Keratinocyte (primary cell): ENCODE measurements around the gene GPR180. TPM values are rescaled to one million over a fixed set of nuclear protein-coding genes. Genes with fewer than 3 reads are reported as not detected.

Experiments used
- DNase-seq: peaks from one replicate; pipeline ENCODE4 v3.0.0-alpha.2; 2011; ENCODE audit warnings: low read depth, missing footprints, low spot score
- FAIRE-seq: peaks from 2 replicates; lab custom pipeline; 2011; peaks lifted over from hg19 to GRCh38; lab: Jason Lieb, UNC
- H2AFZ ChIP-seq: 2 replicates; pipeline ENCODE4 v1.6.0; 2012; ENCODE audit warnings: low read length, control low read depth, inconsistent platforms; ENCODE audit not compliant: control insufficient read depth
- H3K27ac ChIP-seq: 2 replicates; pipeline ENCODE4 v1.5.1; 2011; ENCODE audit warnings: low read length; ENCODE audit not compliant: control insufficient read depth, insufficient read depth
- H3K27me3 ChIP-seq: 3 replicates; pipeline ENCODE4 v1.6.0; 2011; ENCODE audit warnings: low read length; ENCODE audit not compliant: control insufficient read depth, insufficient read depth; ENCODE audit errors: extremely low read depth
- H3K36me3 ChIP-seq, 2 experiments: 2 replicates in 1 of 2; 3 replicates in 1 of 2; pipeline ENCODE4 v1.5.1; 2011; ENCODE audit warnings: low read length in 2 of 2, mild to moderate bottlenecking in 1 of 2; ENCODE audit not compliant: control insufficient read depth in 2 of 2, insufficient read depth in 2 of 2; ENCODE audit errors: extremely low read depth in 1 of 2
- H3K4me1 ChIP-seq: 3 replicates; pipeline ENCODE4 v1.5.1; 2011; ENCODE audit warnings: low read length; ENCODE audit not compliant: control insufficient read depth, insufficient read depth; ENCODE audit errors: extremely low read depth
- H3K4me2 ChIP-seq: 3 replicates; pipeline ENCODE4 v1.6.0; 2011; ENCODE audit warnings: low read depth, low read length; ENCODE audit not compliant: control insufficient read depth, insufficient read depth; ENCODE audit errors: extremely low read depth
- H3K4me3 ChIP-seq, 3 experiments: fragments of 200-600 bp in 1 of 3; sonication (generic) in 1 of 3; 2 replicates in 2 of 3; 3 replicates in 1 of 3; pipeline ENCODE4 v1.5.1; 2011 to 2016; ENCODE audit warnings: low read length in 3 of 3, mild to moderate bottlenecking in 3 of 3, control low read depth in 2 of 3, inconsistent platforms in 1 of 3, low read depth in 1 of 3, mixed read lengths in 1 of 3, mixed run types in 1 of 3, moderate library complexity in 1 of 3; ENCODE audit not compliant: control insufficient read depth in 2 of 3, insufficient read depth in 2 of 3; ENCODE audit errors: extremely low read depth in 1 of 3
- H3K79me2 ChIP-seq: 2 replicates; pipeline ENCODE4 v1.6.0; 2012; ENCODE audit warnings: low read length; ENCODE audit not compliant: control insufficient read depth, insufficient read depth
- H3K9ac ChIP-seq: 3 replicates; pipeline ENCODE4 v1.6.0; 2011; ENCODE audit warnings: low read length; ENCODE audit not compliant: control insufficient read depth, insufficient read depth; ENCODE audit errors: extremely low read depth
- H3K9me1 ChIP-seq: 3 replicates; pipeline ENCODE4 v1.6.0; 2011; ENCODE audit warnings: low read length; ENCODE audit not compliant: control insufficient read depth, insufficient read depth; ENCODE audit errors: extremely low read depth
- H3K9me3 ChIP-seq: 2 replicates; pipeline ENCODE4 v1.5.1; 2012; ENCODE audit warnings: low read depth, low read length; ENCODE audit not compliant: control insufficient read depth
- H4K20me1 ChIP-seq: 3 replicates; pipeline ENCODE4 v1.6.0; 2011; ENCODE audit warnings: low read length; ENCODE audit not compliant: control insufficient read depth, insufficient read depth; ENCODE audit errors: extremely low read depth
- EZH2 ChIP-seq: IDR thresholded peaks from one replicate; pipeline ENCODE4 v1.6.1; 2012; ENCODE audit warnings: inconsistent platforms, mild to moderate bottlenecking, low read length, moderate library complexity
- dilution Hi-C: fragments of 300-500 bp; cut with MboI; formaldehyde crosslinking; loops from one replicate; pipeline ENCODE4 v1.7.0; 2020; ENCODE audit warnings: low sequenced_read_pairs; ENCODE audit not compliant: extremely low pct_ligation_motif_present
- polyA plus RNA-seq, 5 experiments: library from polyadenylated mRNA; depleted of rRNA in 3 of 5; stranded (reverse) in 3 of 5; stranded (forward) in 1 of 5; unstranded in 1 of 5; fragments of >200 nt; gene quantifications; 1 replicate in 1 of 5; 2 replicates in 3 of 5; 3 replicates in 1 of 5; pipeline versions ENCODE4 v1.2.1 to v1.2.3, GENCODE V29; 2011 to 2012; ENCODE audit warnings: missing spikeins in 2 of 5, low read depth in 1 of 5, low replicate concordance in 1 of 5
- TF ChIP-seq, protein P1 (sequence below), 3 experiments: IDR thresholded peaks in 1 of 3; conservative IDR thresholded peaks in 1 of 3; optimal IDR thresholded peaks in 1 of 3; 2 replicates in 2 of 3; 3 replicates in 1 of 3; pipeline versions ENCODE3 to v1.5.1; 2011; ENCODE audit warnings: low read length in 3 of 3, mild to moderate bottlenecking in 3 of 3, moderate library complexity in 2 of 3, control low read depth in 1 of 3, inconsistent platforms in 1 of 3; ENCODE audit not compliant: insufficient read depth in 2 of 3; ENCODE audit errors: extremely low read depth in 1 of 3

Gene GPR180
- polyA plus RNA-seq, 1 donor (not counting 4 experiments of a cell fraction or from before 2014, with no cell fraction given), result 9.9 TPM

GRCh38 chr13:94617389-94618000, 15.8 kb downstream of the GPR180 start:
- Histone ChIP-seq H3K27ac (no peak overlapping the region), H3K4me2 (no peak overlapping the region), H3K9me3 (no peaks in the 10 kb centered on the region), H3K9me1 (no peaks in the 10 kb centered on the region), H3K36me3 (peaks cover 5 to 10% of the 10 kb centered on the region in 2 experiments), H3K4me1 (no peaks in the 10 kb centered on the region), H2AFZ (no peak overlapping the region), H3K27me3 (no peaks in the 10 kb centered on the region), H4K20me1 (no peaks in the 10 kb centered on the region), H3K4me3 (no peak overlapping the region), H3K9ac (no peak overlapping the region), H3K79me2 (peaks cover 2% of the 10 kb centered on the region)
- FAIRE-seq (no peak), DNase-seq (no peak)
- TF ChIP-seq, protein P1, sequence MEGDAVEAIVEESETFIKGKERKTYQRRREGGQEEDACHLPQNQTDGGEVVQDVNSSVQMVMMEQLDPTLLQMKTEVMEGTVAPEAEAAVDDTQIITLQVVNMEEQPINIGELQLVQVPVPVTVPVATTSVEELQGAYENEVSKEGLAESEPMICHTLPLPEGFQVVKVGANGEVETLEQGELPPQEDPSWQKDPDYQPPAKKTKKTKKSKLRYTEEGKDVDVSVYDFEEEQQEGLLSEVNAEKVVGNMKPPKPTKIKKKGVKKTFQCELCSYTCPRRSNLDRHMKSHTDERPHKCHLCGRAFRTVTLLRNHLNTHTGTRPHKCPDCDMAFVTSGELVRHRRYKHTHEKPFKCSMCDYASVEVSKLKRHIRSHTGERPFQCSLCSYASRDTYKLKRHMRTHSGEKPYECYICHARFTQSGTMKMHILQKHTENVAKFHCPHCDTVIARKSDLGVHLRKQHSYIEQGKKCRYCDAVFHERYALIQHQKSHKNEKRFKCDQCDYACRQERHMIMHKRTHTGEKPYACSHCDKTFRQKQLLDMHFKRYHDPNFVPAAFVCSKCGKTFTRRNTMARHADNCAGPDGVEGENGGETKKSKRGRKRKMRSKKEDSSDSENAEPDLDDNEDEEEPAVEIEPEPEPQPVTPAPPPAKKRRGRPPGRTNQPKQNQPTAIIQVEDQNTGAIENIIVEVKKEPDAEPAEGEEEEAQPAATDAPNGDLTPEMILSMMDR (optimal IDR thresholded peaks at IDR 0.05 in 1 of 3, IDR thresholded peaks at IDR 0.05 in 1 of 3, conservative IDR thresholded peaks at IDR 0.05 in 1 of 3; ENCODE audit: extremely low read depth in 1 of 3, insufficient read depth in 2 of 3, low read length in 3 of 3), result peak in 2 of 3 experiments; percentile 9 to 51
- TF ChIP-seq EZH2, result no peak
- dilution Hi-C loops, result no loop called here

DNA sequence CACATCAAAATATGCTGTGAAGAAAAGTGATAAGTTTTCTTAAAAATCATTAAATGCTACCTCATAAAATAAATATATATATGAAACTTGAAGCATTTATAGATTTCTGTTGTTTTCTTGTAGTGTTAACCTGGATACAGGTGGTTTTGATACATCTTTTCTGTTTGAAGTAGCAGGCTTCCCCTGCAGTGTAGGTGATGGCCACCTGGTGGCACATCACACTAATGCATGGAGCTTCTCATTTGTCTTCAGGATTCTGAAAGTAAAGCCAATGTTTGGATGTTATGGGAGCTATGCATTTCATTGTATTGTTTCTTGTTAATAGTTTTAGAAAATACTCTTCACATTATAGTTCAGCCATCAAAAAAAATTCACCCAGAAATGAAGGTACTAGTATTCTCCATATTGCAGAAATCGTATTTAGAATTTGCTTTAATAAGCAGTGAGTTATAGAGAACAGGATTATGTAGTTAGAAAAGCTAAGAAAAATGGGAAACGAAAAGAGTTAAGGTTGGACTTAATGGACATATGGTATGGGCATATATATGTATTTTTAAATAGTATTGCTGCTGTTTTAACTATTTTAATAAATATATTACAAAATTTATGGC, 18.7 kb downstream of the GPR180 start:
- dilution Hi-C loops, result no loop called here
- Histone ChIP-seq H3K9me1 (no peaks in the 10 kb centered on the region), H3K4me1 (no peaks in the 10 kb centered on the region), H3K4me2 (no peak overlapping the region), H3K9ac (no peak overlapping the region), H3K27ac (no peak overlapping the region), H3K36me3 (peaks cover 13 to 16% of the 10 kb centered on the region in 2 experiments), H3K4me3 (no peak overlapping the region), H3K9me3 (no peaks in the 10 kb centered on the region), H3K27me3 (no peaks in the 10 kb centered on the region), H3K79me2 (no peaks in the 10 kb centered on the region), H2AFZ (no peak overlapping the region), H4K20me1 (no peaks in the 10 kb centered on the region)
- FAIRE-seq, result peak; percentile 85
- no peak for DNase-seq
- TF ChIP-seq, protein P1 (optimal IDR thresholded peaks at IDR 0.05 in 1 of 3, IDR thresholded peaks at IDR 0.05 in 1 of 3, conservative IDR thresholded peaks at IDR 0.05 in 1 of 3; ENCODE audit: extremely low read depth in 1 of 3, insufficient read depth in 2 of 3, low read length in 3 of 3), result peak; percentile 69 to 82 (median 79)
- no peak for TF ChIP-seq EZH2
